ENCODE results near the gene CNKSR3. TPM values are rescaled to one million over a fixed set of nuclear protein-coding genes. Genes with fewer than 3 reads are reported as not detected.

CNKSR3 gene
- polyA plus RNA-seq, 1 of the 3 experiments (the other 2 are of a cell fraction), result 1.6 TPM

GRCh38 chr6:154457881-154458284 lies 52.6 kb downstream of the CNKSR3 start (continued):
- no peak for TF ChIP-seq SIN3A (IDR thresholded peaks at IDR 0.05; ENCODE audit: borderline replicate concordance, low read depth, low read length)
- TF ChIP-seq EP300 (IDR thresholded peaks at IDR 0.05; ENCODE audit: borderline replicate concordance in 1 of 2, low read depth in 1 of 2, low read length in 1 of 2), result no peak
- no peak for TF ChIP-seq TEAD4 (IDR thresholded peaks at IDR 0.05; ENCODE audit: borderline replicate concordance, insufficient read depth)
- TF ChIP-seq CTCF (IDR thresholded peaks at IDR 0.05), result peak; percentile 23; the same call in 1 of the 2 replicates
- no peak for TF ChIP-seq ELF1 (IDR thresholded peaks at IDR 0.05)
- no peak for TF ChIP-seq TCF12 (IDR thresholded peaks at IDR 0.05)
- TF ChIP-seq RAD21 (IDR thresholded peaks at IDR 0.05; ENCODE audit: low read length), result peak; percentile 60
- TF ChIP-seq NRF1 (IDR thresholded peaks at IDR 0.05; ENCODE audit: low read depth, low read length), result no peak

GRCh38 chr6:154457046-154457713 lies 53.3 kb downstream of the CNKSR3 start:
- no peaks in the 10 kb centered on the region for H3K27me3 ChIP-seq (ENCODE audit: insufficient read depth)
- no peak for DNase-seq
- H3K4me2 ChIP-seq, result no peak overlapping the region
- H3K4me1 ChIP-seq (ENCODE audit: control insufficient read depth in 1 of 2, insufficient read depth in 2 of 2, low read depth in 1 of 2, low read length in 1 of 2), result peaks cover 12 to 48% of the 10 kb centered on the region in 2 experiments
- POLR2A ChIA-PET, result interaction anchor here (0.9 to 1.2 kb wide), 2 partner anchors 9 to 10 kb away, joined by 3 to 5 read pairs; no protein-coding TSS in a partner anchor
- H3K27ac ChIP-seq (ENCODE audit: low read depth in 2 of 2, low read length in 1 of 2), result peak overlapping the region in 1 of 2 experiments; percentile 83; a peak in 2 of 4 replicates
- 73% methylated on average over 11 of the region's 13 CpGs for WGBS (ENCODE audit: low lambda C conversion rate)
- H2AFZ ChIP-seq (ENCODE audit: low read depth), result no peak overlapping the region
- no peaks in the 10 kb centered on the region for H3K36me3 ChIP-seq (replicated peaks in 1 of 2; ENCODE audit: control insufficient read depth in 1 of 2, insufficient read depth in 2 of 2, low read length in 1 of 2)
- H3F3A ChIP-seq (replicated peaks; ENCODE audit: insufficient read depth), result peaks cover 3% of the 10 kb centered on the region
- H3K9me2 ChIP-seq, result no peaks in the 10 kb centered on the region
- no peaks in the 10 kb centered on the region for H4K20me1 ChIP-seq (ENCODE audit: insufficient read depth)
- CTCF ChIA-PET, result interaction anchor here (0.7 to 1.8 kb wide), 5 partner anchors 9 to 1226 kb away, joined by 3 to 6 read pairs (median 5); partner anchors contain the start of gene CNKSR3
- H3K9ac ChIP-seq, result no peak overlapping the region
- TF ChIP-seq PBX3 (IDR thresholded peaks at IDR 0.05) (peak; percentile 39; the same call in 1 of the 2 replicates), RXRA (IDR thresholded peaks at IDR 0.05; ENCODE audit: borderline replicate concordance, low read depth) (no peak), MXI1 (IDR thresholded peaks at IDR 0.05; ENCODE audit: low read depth, low read length) (no peak), FOXM1 (IDR thresholded peaks at IDR 0.05; ENCODE audit: low read depth) (no peak), EP300 (IDR thresholded peaks at IDR 0.05; ENCODE audit: borderline replicate concordance in 1 of 2, low read depth in 1 of 2, low read length in 1 of 2) (no peak), FOXJ3 (CRISPR knock-in tag; IDR thresholded peaks at IDR 0.05) (no peak), RFX5 (IDR thresholded peaks at IDR 0.05; ENCODE audit: low read length) (no peak)
- TF ChIP-seq, protein P1, sequence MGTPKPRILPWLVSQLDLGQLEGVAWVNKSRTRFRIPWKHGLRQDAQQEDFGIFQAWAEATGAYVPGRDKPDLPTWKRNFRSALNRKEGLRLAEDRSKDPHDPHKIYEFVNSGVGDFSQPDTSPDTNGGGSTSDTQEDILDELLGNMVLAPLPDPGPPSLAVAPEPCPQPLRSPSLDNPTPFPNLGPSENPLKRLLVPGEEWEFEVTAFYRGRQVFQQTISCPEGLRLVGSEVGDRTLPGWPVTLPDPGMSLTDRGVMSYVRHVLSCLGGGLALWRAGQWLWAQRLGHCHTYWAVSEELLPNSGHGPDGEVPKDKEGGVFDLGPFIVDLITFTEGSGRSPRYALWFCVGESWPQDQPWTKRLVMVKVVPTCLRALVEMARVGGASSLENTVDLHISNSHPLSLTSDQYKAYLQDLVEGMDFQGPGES (IDR thresholded peaks at IDR 0.05; ENCODE audit: low read depth, low read length), result no peak
- no peak overlapping the region for H3K4me3 ChIP-seq (ENCODE audit: low read depth in 2 of 2, low read length in 1 of 2)
- no peaks in the 10 kb centered on the region for H3K9me3 ChIP-seq
- H3K79me2 ChIP-seq (ENCODE audit: insufficient read depth), result no peaks in the 10 kb centered on the region; the same call in none of the 2 replicates
